ENCODE data around the gene ADCY7. TPM values are rescaled to one million over a fixed set of nuclear protein-coding genes. Genes with fewer than 3 reads are reported as not detected.

ADCY7 gene
- total and polyA plus RNA-seq, 2 donors, result 23.1 to 30.9 TPM

DNA sequence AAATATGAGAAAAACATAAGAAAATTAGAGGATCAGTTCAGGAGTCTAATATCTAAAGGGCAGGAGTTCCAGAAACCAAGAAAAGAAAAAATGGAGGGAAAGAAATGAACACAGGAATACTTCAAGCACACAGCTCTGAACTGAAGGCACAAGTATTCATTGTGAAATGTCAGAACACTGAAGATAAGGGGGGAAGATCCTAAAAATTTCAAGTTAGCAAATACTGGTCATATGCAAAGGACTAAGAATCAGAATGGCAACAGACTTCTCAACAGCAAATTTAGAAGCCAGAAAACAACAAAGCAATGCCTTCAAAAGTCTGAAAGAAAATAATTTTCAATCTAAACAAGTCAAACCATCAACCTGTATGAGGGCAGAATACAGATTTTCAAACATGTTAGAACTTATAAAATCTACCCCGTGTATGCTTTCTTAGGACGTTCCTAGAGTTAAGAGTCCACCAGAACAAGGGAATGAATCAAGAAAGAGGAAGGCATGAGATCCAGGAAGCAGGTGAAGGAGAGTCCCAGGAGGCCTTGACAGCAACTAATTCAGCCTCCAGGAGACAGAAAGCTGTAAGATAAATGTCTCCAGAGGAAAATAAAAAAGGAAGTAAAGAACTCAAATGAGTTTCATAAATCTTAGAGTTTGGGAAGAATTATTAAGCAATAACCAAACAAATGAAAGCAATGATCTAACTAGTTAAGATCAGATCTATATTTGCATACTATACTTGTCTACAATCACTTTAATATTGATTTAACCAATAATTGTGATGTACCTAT is 99.6 kb downstream of the ADCY7 start:
- peaks cover 7 to 11% of the 10 kb centered on the region in 2 donors for H3K4me1 ChIP-seq (ENCODE audit: control insufficient read depth in 2 of 2, insufficient read depth in 2 of 2, low read length in 2 of 2)

More for the DNA sequence above, 99.6 kb downstream of the ADCY7 start:
- no peaks in the 10 kb centered on the region for H3K9me3 ChIP-seq (ENCODE audit: control insufficient read depth in 2 of 2, insufficient read depth in 1 of 2, low read length in 1 of 2)
- DNase-seq (ENCODE audit: low read depth in 6 of 9, low spot score in 9 of 9), result no peak
- H3K36me3 ChIP-seq (ENCODE audit: control insufficient read depth in 2 of 2, insufficient read depth in 2 of 2, low read length in 1 of 2), result peaks cover 17 to 38% of the 10 kb centered on the region in 2 donors
- no peaks in the 10 kb centered on the region for H3K27me3 ChIP-seq (ENCODE audit: control insufficient read depth in 2 of 2, insufficient read depth in 1 of 2, low read length in 1 of 2)
- H3K4me3 ChIP-seq (ENCODE audit: low read length in 2 of 2), result no peak overlapping the region
- H3K27ac ChIP-seq (ENCODE audit: low read depth in 1 of 2, low read length in 1 of 2), result no peak overlapping the region
- 25% methylated on average over 2 of the region's 2 CpGs for WGBS

Other genes with a start within 250 kb of the ADCY7 start
- gene CNEP1R1, start 241.3 kb upstream of the ADCY7 start, total RNA-seq, result 12.7 TPM
- 18.5 TPM for gene CNEP1R1, start 241.3 kb upstream of the ADCY7 start, polyA plus RNA-seq
- 26.9 TPM for gene HEATR3, start 200.6 kb upstream of the ADCY7 start, total RNA-seq
- 20.0 TPM for gene HEATR3, start 200.6 kb upstream of the ADCY7 start, polyA plus RNA-seq
- gene TENT4B, start 113.2 kb upstream of the ADCY7 start, total RNA-seq, result 7.8 TPM
- gene TENT4B, start 113.2 kb upstream of the ADCY7 start, polyA plus RNA-seq, result 8.1 TPM
- gene BRD7, start 102.4 kb downstream of the ADCY7 start, total RNA-seq, result 88.3 TPM
- gene BRD7, start 102.4 kb downstream of the ADCY7 start, polyA plus RNA-seq, result 58.8 TPM